VCaP (cell line): Measurements from ENCODE around the gene CTIF.
"Not testable (repeated sequence)": the region's sequence is repeated elsewhere in the genome, so short reads cannot be mapped to it uniquely, and the experiment has no call there.

ENCODE experiments used
- H3K27ac ChIP-seq: fragments of 450-650 bp; 2 replicates; pipeline ENCODE4 v1.5.1; 2017
- CTCF ChIP-seq: fragments of 450-650 bp; conservative IDR thresholded peaks from 2 replicates; pipeline ENCODE4 v1.5.1; 2017; ENCODE audit warnings: mild to moderate bottlenecking, moderate library complexity

The CTIF gene

GRCh38 chr18:48708807-48709206 is 170.0 kb downstream of the CTIF start:
- H3K27ac ChIP-seq, result no peak overlapping the region
- TF ChIP-seq CTCF, result no peak

GRCh38 chr18:48709371-48710062 is 170.7 kb downstream of the CTIF start:
- H3K27ac ChIP-seq, result no peak overlapping the region
- no peak for TF ChIP-seq CTCF

- TF ChIP-seq CTCF, result peak; percentile 81
These were observed 173.0 kb downstream of the CTIF start for GRCh38 chr18:48711651-48712486.

GRCh38 chr18:48713309-48713708 is 174.5 kb downstream of the CTIF start:
- TF ChIP-seq CTCF, result no peak
- H3K27ac ChIP-seq, result no peak overlapping the region

More at GRCh38 chr18:48711651-48712486, 173.0 kb downstream of the CTIF start:
- H3K27ac ChIP-seq, result no peak overlapping the region

- no peak for TF ChIP-seq CTCF
- H3K27ac ChIP-seq, result no peak overlapping the region
These were observed 176.0 kb downstream of the CTIF start for GRCh38 chr18:48714873-48715272.

- no peak for TF ChIP-seq CTCF
- no peak overlapping the region for H3K27ac ChIP-seq
These were observed 177.0 kb downstream of the CTIF start for GRCh38 chr18:48715711-48716361.

- H3K27ac ChIP-seq, result not testable (repeated sequence)
These were observed 178.4 kb downstream of the CTIF start for GRCh38 chr18:48717227-48717626.
